Fibroblast of lung (primary cell): ENCODE data around the gene TRPM3. TPM values are rescaled to one million over a fixed set of nuclear protein-coding genes. Genes with fewer than 3 reads are reported as not detected.

ENCODE experiments used
- DNase-seq, 2 donors: peaks; one replicate each; pipeline versions ENCODE4 v3.0.0 to v3.0.0-alpha.2; 2010; ENCODE audit warnings: low read depth in 2 of 2
- H2AFZ ChIP-seq: 2 replicates; pipeline ENCODE4 v1.5.1; 2012; ENCODE audit warnings: low read length, control low read depth, inconsistent platforms
- H3K27ac ChIP-seq: 2 replicates; pipeline ENCODE4 v1.5.1; 2011; ENCODE audit warnings: low read length, control low read depth; ENCODE audit not compliant: insufficient read depth
- H3K27me3 ChIP-seq: 2 replicates; pipeline ENCODE4 v1.5.1; 2011; ENCODE audit warnings: mild to moderate bottlenecking, low read length; ENCODE audit not compliant: control insufficient read depth, insufficient read depth
- H3K36me3 ChIP-seq: 2 replicates; pipeline ENCODE4 v1.5.1; 2011; ENCODE audit warnings: low read length; ENCODE audit not compliant: control insufficient read depth, insufficient read depth
- H3K4me1 ChIP-seq: 2 replicates; pipeline ENCODE4 v1.5.1; 2011; ENCODE audit warnings: low read length; ENCODE audit not compliant: control insufficient read depth, insufficient read depth; ENCODE audit errors: extremely low read depth
- H3K4me2 ChIP-seq: 2 replicates; pipeline ENCODE4 v1.5.1; 2011; ENCODE audit warnings: low read length, control low read depth; ENCODE audit not compliant: insufficient read depth; ENCODE audit errors: extremely low read depth
- H3K4me3 ChIP-seq, 4 experiments: fragments of 200-600 bp in 1 of 4; sonication (generic) in 1 of 4; replicated peaks in 1 of 4; 2 replicates each; pipeline ENCODE4 v1.5.1; 2011 to 2016; ENCODE audit warnings: low read length in 4 of 4, low read depth in 3 of 4, mild to moderate bottlenecking in 3 of 4, control low read depth in 2 of 4, inconsistent platforms in 1 of 4, mixed read lengths in 1 of 4; ENCODE audit not compliant: insufficient read depth in 1 of 4; ENCODE audit errors: control extremely low read depth in 1 of 4
- H3K79me2 ChIP-seq: 2 replicates; pipeline ENCODE4 v1.5.1; 2012; ENCODE audit warnings: mild to moderate bottlenecking, low read length, inconsistent platforms; ENCODE audit not compliant: control insufficient read depth, insufficient read depth
- H3K9ac ChIP-seq: 2 replicates; pipeline ENCODE4 v1.5.1; 2011; ENCODE audit warnings: mild to moderate bottlenecking, low read length, control low read depth; ENCODE audit not compliant: insufficient read depth
- H3K9me3 ChIP-seq: 2 replicates; pipeline ENCODE4 v1.5.1; 2012; ENCODE audit warnings: low read depth, low read length; ENCODE audit not compliant: control insufficient read depth, insufficient read depth
- H4K20me1 ChIP-seq: 2 replicates; pipeline ENCODE4 v1.5.1; 2011; ENCODE audit warnings: low read length; ENCODE audit not compliant: control insufficient read depth, insufficient read depth; ENCODE audit errors: extremely low read depth
- CTCF ChIP-seq, 2 donors: IDR thresholded peaks in 1 of 2; conservative IDR thresholded peaks in 1 of 2; 1 replicate in 1 of 2; 2 replicates in 1 of 2; pipeline ENCODE4 v1.5.1; 2011 to 2012; ENCODE audit warnings: low read length in 2 of 2, control low read depth in 1 of 2, inconsistent platforms in 1 of 2, low read depth in 1 of 2, mild to moderate bottlenecking in 1 of 2
- EZH2 ChIP-seq: IDR thresholded peaks from 2 replicates; pipeline ENCODE4 v1.5.1; 2012; ENCODE audit warnings: low read length, control low read depth, mild to moderate bottlenecking; ENCODE audit errors: missing control alignments
- polyA plus RNA-seq, 2 donors: library from polyadenylated mRNA; depleted of rRNA in 1 of 2; stranded (reverse) in 1 of 2; unstranded in 1 of 2; fragments of >200 nt; gene quantifications; 2 replicates each; pipeline ENCODE4 v1.2.1, GENCODE V29; 2011 to 2012; ENCODE audit warnings: missing spikeins in 1 of 2
- total RNA-seq: library from RNA; depleted of rRNA; stranded (reverse); fragments of >200 nt; gene quantifications from 2 replicates; pipeline ENCODE4 v1.2.1, GENCODE V29; 2014

TRPM3 gene
- total and polyA plus RNA-seq, 2 donors (not counting 1 experiment from before 2014, with no cell fraction given) = 0.05 to 0.50 TPM

DNA sequence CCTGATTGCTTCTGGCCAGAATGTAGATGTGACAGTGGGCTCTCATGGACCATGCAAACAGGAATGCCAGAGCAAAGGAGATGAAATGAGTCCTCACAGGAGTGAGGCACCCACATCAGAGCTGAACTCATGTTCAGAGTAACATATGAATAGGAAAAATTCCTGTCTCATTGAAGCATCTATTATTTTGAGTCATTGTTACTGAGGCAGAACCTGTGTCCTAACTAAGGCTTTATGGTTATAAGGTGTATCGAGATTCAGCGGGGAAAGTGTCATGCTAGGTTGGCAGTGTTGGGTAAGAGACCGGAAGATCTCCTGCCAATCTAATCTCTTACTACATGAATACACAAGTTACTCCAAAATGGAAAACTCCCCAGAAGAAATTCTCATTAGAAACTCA, 304.1 kb downstream of the TRPM3 start:
- TF ChIP-seq CTCF (conservative IDR thresholded peaks at IDR 0.05 in 1 of 2, IDR thresholded peaks at IDR 0.05 in 1 of 2; ENCODE audit: low read depth in 1 of 2, low read length in 2 of 2) (no peak), EZH2 (no peak)
- H3K4me3 ChIP-seq = no peak overlapping the region
- H3K9me3 ChIP-seq = no peaks in the 10 kb centered on the region
- no peak overlapping the region for H3K27ac ChIP-seq
- no peaks in the 10 kb centered on the region for H3K4me1 ChIP-seq
- H3K27me3 ChIP-seq = no peaks in the 10 kb centered on the region
- no peak for DNase-seq
- no peak overlapping the region for H3K4me2 ChIP-seq
- H3K36me3 ChIP-seq = no peaks in the 10 kb centered on the region
- H3K9ac ChIP-seq = no peak overlapping the region
- H2AFZ ChIP-seq = no peak overlapping the region
- H4K20me1 ChIP-seq = no peaks in the 10 kb centered on the region
- H3K79me2 ChIP-seq = no peaks in the 10 kb centered on the region

- H2AFZ ChIP-seq = no peak overlapping the region
- no peaks in the 10 kb centered on the region for H3K79me2 ChIP-seq
- H3K4me1 ChIP-seq = no peaks in the 10 kb centered on the region
- no peak overlapping the region for H3K9ac ChIP-seq
- H3K27ac ChIP-seq = no peak overlapping the region
- no peak overlapping the region for H3K4me3 ChIP-seq
- H3K36me3 ChIP-seq = no peaks in the 10 kb centered on the region
- H4K20me1 ChIP-seq = no peaks in the 10 kb centered on the region
- TF ChIP-seq EZH2 = no peak
- no peak for TF ChIP-seq CTCF (conservative IDR thresholded peaks at IDR 0.05 in 1 of 2, IDR thresholded peaks at IDR 0.05 in 1 of 2; ENCODE audit: low read depth in 1 of 2, low read length in 2 of 2)
- H3K27me3 ChIP-seq = no peaks in the 10 kb centered on the region
- DNase-seq = no peak
- H3K9me3 ChIP-seq = no peaks in the 10 kb centered on the region
- no peak overlapping the region for H3K4me2 ChIP-seq
Observed at GRCh38 chr9:70816891-70817290, 304.5 kb downstream of the TRPM3 start.

- no peaks in the 10 kb centered on the region for H3K4me1 ChIP-seq
- no peak overlapping the region for H3K4me3 ChIP-seq
- no peaks in the 10 kb centered on the region for H3K79me2 ChIP-seq
- H3K9ac ChIP-seq = no peak overlapping the region
- no peaks in the 10 kb centered on the region for H3K36me3 ChIP-seq
- DNase-seq = no peak
- H3K27ac ChIP-seq = no peak overlapping the region
- no peaks in the 10 kb centered on the region for H3K27me3 ChIP-seq
- H3K4me2 ChIP-seq = no peak overlapping the region
- no peaks in the 10 kb centered on the region for H3K9me3 ChIP-seq
- TF ChIP-seq EZH2 (no peak), CTCF (conservative IDR thresholded peaks at IDR 0.05 in 1 of 2, IDR thresholded peaks at IDR 0.05 in 1 of 2; ENCODE audit: low read depth in 1 of 2, low read length in 2 of 2) (no peak)
- H2AFZ ChIP-seq = no peak overlapping the region
- H4K20me1 ChIP-seq = no peaks in the 10 kb centered on the region
Observed at GRCh38 chr9:70816316-70816715, 305.1 kb downstream of the TRPM3 start.
